ENCODE results near the gene TIGD4.
A peak's percentile ranks its signal among the peaks of the same experiment; 100 is the strongest.

Gene TIGD4

DNA sequence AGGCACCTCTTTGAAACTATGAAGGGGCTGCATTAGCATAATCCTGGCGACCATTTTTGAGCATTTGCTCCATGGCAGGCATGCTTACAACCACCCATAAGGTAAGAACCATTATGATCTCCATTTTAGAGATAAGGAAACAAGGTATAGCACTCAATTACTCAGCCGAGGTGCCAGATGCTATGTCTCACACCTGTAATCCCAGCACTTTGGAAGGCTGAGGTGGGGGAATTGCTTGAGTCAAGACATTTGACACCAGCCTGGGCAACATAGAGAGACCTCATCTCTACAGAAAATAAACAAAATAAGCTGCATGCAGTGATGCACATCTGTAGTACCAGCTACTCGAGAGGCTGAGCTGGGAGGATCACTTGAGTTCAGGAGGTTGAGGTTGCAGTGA lies 43.6 kb downstream of the TIGD4 start:
- no peaks in the 10 kb centered on the region; the same call in 1 of the 2 replicates for H3K27me3 ChIP-seq (ENCODE audit: insufficient read depth, low read length)
- no peak overlapping the region for H3K4me3 ChIP-seq (ENCODE audit: low read depth, low read length, poor library complexity, severe bottlenecking)
- no peaks in the 10 kb centered on the region for H3K4me1 ChIP-seq (ENCODE audit: insufficient read depth, low read length, severe bottlenecking)
- TF ChIP-seq EZH2 (IDR thresholded peaks at IDR 0.05; ENCODE audit: borderline replicate concordance, low read length) = no peak
- TF ChIP-seq, protein P1, sequence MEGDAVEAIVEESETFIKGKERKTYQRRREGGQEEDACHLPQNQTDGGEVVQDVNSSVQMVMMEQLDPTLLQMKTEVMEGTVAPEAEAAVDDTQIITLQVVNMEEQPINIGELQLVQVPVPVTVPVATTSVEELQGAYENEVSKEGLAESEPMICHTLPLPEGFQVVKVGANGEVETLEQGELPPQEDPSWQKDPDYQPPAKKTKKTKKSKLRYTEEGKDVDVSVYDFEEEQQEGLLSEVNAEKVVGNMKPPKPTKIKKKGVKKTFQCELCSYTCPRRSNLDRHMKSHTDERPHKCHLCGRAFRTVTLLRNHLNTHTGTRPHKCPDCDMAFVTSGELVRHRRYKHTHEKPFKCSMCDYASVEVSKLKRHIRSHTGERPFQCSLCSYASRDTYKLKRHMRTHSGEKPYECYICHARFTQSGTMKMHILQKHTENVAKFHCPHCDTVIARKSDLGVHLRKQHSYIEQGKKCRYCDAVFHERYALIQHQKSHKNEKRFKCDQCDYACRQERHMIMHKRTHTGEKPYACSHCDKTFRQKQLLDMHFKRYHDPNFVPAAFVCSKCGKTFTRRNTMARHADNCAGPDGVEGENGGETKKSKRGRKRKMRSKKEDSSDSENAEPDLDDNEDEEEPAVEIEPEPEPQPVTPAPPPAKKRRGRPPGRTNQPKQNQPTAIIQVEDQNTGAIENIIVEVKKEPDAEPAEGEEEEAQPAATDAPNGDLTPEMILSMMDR (IDR thresholded peaks at IDR 0.05; ENCODE audit: low read length) = no peak
- no peaks in the 10 kb centered on the region for H4K20me1 ChIP-seq (ENCODE audit: insufficient read depth, low read length)
- H3K9ac ChIP-seq (ENCODE audit: low read length) = no peak overlapping the region
- no peak overlapping the region for H2AFZ ChIP-seq (ENCODE audit: low read length)
- H3F3A ChIP-seq (ENCODE audit: insufficient read depth, low read length) = no peaks in the 10 kb centered on the region
- H3K27ac ChIP-seq (ENCODE audit: low read depth, low read length, poor library complexity, severe bottlenecking) = no peak overlapping the region
- no peaks in the 10 kb centered on the region for H3K9me3 ChIP-seq (ENCODE audit: low read length)
- H3K4me2 ChIP-seq (ENCODE audit: low read length) = no peak overlapping the region
- no peaks in the 10 kb centered on the region for H3K9me2 ChIP-seq (ENCODE audit: low read depth, low read length)
- no peaks in the 10 kb centered on the region for H3K36me3 ChIP-seq (ENCODE audit: insufficient read depth, low read length)
- no peaks in the 10 kb centered on the region for H3K79me2 ChIP-seq (ENCODE audit: insufficient read depth, low read length)

DNA sequence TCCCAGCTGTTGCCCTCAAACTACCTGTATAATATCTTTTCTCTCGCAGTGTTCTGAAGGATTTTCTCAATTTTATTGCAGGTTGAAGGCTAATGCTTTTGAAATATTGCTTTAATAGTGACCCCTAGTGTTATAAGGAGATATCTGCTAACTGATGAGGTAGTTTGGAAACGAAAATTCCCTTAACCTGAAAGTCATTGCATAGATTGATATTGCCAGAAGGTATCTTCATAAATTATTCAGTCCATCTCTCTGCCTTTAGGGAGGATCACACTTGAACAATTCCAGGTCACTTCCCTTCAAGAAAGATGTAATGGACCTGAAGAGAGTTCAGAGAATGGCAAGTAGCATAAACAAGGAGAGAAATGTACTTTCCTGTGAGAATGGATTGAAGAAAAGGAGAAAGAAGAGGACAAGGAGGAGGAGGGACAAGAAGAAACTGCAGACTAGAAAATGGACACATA lies 44.1 kb downstream of the TIGD4 start:
- Histone ChIP-seq H3K4me2 (ENCODE audit: low read length) (no peak overlapping the region), H2AFZ (ENCODE audit: low read length) (no peak overlapping the region), H3K27ac (ENCODE audit: low read depth, low read length, poor library complexity, severe bottlenecking) (no peak overlapping the region), H3K79me2 (ENCODE audit: insufficient read depth, low read length) (no peaks in the 10 kb centered on the region), H3F3A (ENCODE audit: insufficient read depth, low read length) (no peaks in the 10 kb centered on the region), H3K9me3 (ENCODE audit: low read length) (no peaks in the 10 kb centered on the region), H3K4me1 (ENCODE audit: insufficient read depth, low read length, severe bottlenecking) (no peaks in the 10 kb centered on the region), H3K36me3 (ENCODE audit: insufficient read depth, low read length) (no peaks in the 10 kb centered on the region), H3K9me2 (ENCODE audit: low read depth, low read length) (no peaks in the 10 kb centered on the region), H4K20me1 (ENCODE audit: insufficient read depth, low read length) (no peaks in the 10 kb centered on the region), H3K27me3 (ENCODE audit: insufficient read depth, low read length) (no peaks in the 10 kb centered on the region; the same call in 1 of the 2 replicates), H3K4me3 (ENCODE audit: low read depth, low read length, poor library complexity, severe bottlenecking) (no peak overlapping the region), H3K9ac (ENCODE audit: low read length) (no peak overlapping the region)
- TF ChIP-seq, protein P1 (IDR thresholded peaks at IDR 0.05; ENCODE audit: low read length) = peak; percentile 79
- TF ChIP-seq EZH2 (IDR thresholded peaks at IDR 0.05; ENCODE audit: borderline replicate concordance, low read length) = no peak

DNA sequence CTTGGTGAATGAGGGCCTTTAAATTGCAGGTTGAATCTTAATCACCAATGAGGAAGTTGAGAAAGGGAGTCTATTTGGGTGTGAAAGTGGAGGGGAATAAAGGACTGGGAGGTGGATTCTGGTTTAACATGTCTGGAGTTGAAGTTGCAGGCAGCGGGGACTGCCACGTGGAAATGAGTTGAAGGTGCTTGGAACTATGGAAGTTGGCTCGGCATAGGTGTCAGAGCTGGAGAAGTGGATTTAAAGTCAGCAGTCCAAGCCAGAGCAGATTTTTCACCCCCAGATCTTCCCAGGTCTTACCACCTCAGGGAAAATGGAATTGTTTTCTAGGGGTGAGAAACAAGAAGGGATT lies 44.9 kb downstream of the TIGD4 start:
- no peak overlapping the region for H3K4me3 ChIP-seq (ENCODE audit: low read depth, low read length, poor library complexity, severe bottlenecking)
- H3K27me3 ChIP-seq (ENCODE audit: insufficient read depth, low read length) = no peaks in the 10 kb centered on the region; the same call in 1 of the 2 replicates
- H3K4me2 ChIP-seq (ENCODE audit: low read length) = no peak overlapping the region
- no peak overlapping the region for H3K27ac ChIP-seq (ENCODE audit: low read depth, low read length, poor library complexity, severe bottlenecking)
- H4K20me1 ChIP-seq (ENCODE audit: insufficient read depth, low read length) = no peaks in the 10 kb centered on the region
- no peaks in the 10 kb centered on the region for H3K9me2 ChIP-seq (ENCODE audit: low read depth, low read length)
- no peaks in the 10 kb centered on the region for H3F3A ChIP-seq (ENCODE audit: insufficient read depth, low read length)
- H3K4me1 ChIP-seq (ENCODE audit: insufficient read depth, low read length, severe bottlenecking) = no peaks in the 10 kb centered on the region
- TF ChIP-seq EZH2 (IDR thresholded peaks at IDR 0.05; ENCODE audit: borderline replicate concordance, low read length) = no peak
- TF ChIP-seq, protein P1 (IDR thresholded peaks at IDR 0.05; ENCODE audit: low read length) = no peak
- H3K36me3 ChIP-seq (ENCODE audit: insufficient read depth, low read length) = no peaks in the 10 kb centered on the region
- H3K9ac ChIP-seq (ENCODE audit: low read length) = no peak overlapping the region
- H3K79me2 ChIP-seq (ENCODE audit: insufficient read depth, low read length) = no peaks in the 10 kb centered on the region
- H2AFZ ChIP-seq (ENCODE audit: low read length) = no peak overlapping the region
- H3K9me3 ChIP-seq (ENCODE audit: low read length) = no peaks in the 10 kb centered on the region
